Astrocyte (in vitro differentiated cells and primary cell): ENCODE results near the gene GPATCH4.

Experiments used
- EZH2 ChIP-seq: IDR thresholded peaks from 2 replicates; pipeline ENCODE4 v1.6.1; 2012; ENCODE audit warnings: mild to moderate bottlenecking, low read length, inconsistent platforms; ENCODE audit not compliant: insufficient read depth
- TF ChIP-seq, protein P1 (sequence below): IDR thresholded peaks from 2 replicates; pipeline ENCODE4 v1.5.1; 2011; ENCODE audit warnings: low read depth, mild to moderate bottlenecking, inconsistent platforms, low read length, moderate library complexity; ENCODE audit not compliant: insufficient read depth

DNA sequence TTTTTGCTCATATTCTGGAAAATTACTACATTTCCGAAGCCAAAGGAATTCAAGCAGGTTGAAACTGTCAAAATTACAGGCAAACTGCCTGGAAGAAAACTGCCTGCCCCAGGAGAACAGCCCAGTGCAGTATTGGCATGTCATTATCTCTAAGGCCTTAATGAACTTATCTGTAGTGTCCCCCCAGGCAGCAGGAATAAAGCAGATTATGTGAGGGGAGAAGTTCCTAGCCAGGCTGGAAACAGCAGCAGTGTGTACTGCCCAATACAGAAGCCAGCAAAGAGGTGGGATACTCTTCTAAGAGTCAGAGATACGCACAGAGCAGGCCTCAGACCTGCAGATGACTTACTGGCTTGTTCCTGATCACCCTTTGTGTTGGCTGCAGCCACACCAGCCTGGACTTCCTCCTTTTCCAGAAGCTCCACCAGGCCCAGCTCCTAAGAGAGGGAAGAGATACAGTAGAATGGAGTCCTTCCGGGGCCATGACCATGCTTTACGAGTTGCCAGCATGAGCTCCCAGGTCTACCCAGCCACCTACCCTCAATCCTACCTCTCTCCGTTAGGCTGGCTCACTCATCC, 40.6 kb downstream of the GPATCH4 start:
- TF ChIP-seq, protein P1, sequence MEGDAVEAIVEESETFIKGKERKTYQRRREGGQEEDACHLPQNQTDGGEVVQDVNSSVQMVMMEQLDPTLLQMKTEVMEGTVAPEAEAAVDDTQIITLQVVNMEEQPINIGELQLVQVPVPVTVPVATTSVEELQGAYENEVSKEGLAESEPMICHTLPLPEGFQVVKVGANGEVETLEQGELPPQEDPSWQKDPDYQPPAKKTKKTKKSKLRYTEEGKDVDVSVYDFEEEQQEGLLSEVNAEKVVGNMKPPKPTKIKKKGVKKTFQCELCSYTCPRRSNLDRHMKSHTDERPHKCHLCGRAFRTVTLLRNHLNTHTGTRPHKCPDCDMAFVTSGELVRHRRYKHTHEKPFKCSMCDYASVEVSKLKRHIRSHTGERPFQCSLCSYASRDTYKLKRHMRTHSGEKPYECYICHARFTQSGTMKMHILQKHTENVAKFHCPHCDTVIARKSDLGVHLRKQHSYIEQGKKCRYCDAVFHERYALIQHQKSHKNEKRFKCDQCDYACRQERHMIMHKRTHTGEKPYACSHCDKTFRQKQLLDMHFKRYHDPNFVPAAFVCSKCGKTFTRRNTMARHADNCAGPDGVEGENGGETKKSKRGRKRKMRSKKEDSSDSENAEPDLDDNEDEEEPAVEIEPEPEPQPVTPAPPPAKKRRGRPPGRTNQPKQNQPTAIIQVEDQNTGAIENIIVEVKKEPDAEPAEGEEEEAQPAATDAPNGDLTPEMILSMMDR: no peak
- TF ChIP-seq EZH2: no peak
